EL (cell line): Measurements from ENCODE around the gene SLC7A9.
"Not testable (repeated sequence)": the region's sequence is repeated elsewhere in the genome, so short reads cannot be mapped to it uniquely, and the experiment has no call there.

Experiments
- DNase-seq: peaks from one replicate; pipeline ENCODE4 v3.0.0-alpha.2; 2016

Gene SLC7A9

DNA sequence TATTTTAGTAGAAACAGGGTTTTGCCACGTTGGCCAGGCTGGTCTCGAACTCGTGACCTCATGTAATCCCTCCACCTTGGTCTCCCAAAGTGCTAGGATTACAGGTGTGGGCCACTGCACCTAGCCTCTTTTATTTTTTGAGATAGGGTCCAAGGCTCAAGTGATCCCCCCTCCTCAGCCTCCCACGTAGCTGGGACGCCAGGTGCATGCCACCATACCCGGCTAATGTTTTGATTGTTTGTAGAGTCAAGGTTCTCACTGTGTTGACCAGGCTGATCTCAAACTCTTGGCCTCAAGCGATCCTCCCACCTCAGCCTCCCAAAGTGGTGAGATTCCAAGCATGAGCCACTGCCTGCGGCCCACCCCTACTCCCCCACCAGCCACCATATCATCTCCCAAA, 6.3 kb downstream of the SLC7A9 start:
- no peak for DNase-seq

DNA sequence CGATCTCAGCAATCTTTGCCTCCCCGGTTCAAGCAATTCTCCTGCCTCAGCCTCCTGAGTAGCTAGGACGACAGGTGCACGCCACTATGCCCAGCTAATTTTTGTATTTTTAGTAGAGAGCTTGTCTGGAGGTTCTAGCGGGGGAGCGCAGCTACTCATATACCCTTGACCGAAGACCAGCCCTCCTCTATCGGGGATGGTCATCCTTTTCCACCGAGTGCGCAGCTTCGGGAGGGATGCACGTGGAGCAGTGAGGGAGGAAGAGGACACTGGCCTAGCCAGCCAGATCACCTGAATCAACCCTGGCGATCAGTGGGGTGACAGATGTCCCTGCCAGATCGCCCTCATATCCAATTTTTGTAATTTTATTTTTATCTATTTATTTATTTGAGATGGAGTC, 6.8 kb downstream of the SLC7A9 start:
- no peak for DNase-seq

DNA sequence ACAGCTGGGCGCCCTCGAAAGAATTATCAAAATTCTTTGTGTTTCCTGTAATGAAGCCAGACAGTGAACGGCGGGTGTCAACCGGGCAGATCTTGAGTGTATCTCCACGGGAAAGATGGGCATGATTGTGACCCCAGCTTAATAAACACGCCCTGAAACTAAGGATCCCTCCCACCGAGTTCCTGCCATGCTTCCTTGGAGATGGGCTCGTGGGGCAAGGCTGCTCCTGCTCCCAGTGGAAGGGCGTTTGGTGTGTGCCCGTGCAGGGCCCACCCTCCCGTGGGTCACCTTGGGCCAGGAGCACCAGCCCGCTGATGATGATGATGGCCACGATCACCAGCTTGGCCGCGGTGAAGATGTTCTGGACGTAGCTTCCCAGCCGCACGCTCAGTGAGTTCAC, 7.4 kb downstream of the SLC7A9 start:
- DNase-seq, result no peak

DNA sequence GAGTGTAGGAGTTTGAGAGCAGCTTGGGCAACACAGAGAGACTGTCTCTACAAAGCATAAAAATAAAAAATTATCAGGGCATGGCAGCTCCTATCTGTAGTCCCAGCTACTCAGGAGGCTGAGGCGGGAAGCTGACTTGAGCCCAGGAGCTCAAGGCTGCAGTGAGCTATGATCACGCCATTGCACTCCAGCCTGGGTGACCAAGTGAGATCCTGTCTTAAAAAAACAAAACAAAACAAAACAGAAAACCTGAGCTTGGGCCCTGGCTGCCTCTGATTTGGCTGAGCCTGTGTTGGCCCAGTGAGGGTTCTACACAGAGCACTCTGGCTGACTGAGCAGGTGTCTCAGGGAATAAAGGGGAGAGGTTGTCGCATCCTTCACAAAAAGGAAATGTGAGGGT, 8.0 kb downstream of the SLC7A9 start:
- DNase-seq, result no peak

DNA sequence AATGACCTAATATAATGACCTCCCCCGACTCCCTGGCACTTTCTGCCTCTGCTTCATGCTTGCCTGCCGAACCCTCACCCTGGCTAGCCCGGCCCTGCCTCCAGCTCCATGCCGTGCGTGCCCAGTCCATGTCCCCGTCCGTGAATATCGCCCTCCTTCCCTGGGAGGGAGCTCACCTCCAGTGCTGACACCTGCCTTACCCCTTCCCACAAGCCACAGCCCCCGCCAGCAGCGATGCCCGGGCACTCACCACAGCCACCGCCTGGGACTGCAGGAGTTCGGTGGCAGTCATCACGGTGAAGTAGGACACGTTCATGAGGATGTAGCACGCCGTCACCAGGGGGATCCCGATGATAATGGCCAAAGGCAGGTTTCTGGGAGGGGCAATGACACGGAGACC, 10.0 kb downstream of the SLC7A9 start:
- DNase-seq, result no peak

DNA sequence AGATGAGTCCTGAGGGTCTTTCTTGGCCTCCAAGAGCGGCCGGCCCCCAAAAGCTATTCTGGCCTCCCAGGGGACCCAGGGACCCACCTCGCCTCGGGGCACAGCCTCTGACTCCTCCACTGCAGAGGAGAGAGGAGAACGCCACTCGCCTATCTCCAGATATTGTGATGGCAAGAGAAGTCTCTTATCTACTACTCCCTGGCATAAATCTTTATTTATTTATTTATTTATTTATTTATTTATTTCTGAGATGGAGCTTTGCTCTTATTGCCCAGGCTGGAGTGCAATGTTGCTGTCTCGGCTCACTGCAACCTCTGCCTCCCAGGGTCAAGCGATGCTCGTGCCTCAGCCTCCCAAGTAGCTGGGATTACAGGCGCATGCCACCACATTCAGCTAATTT, 11.0 kb downstream of the SLC7A9 start:
- no peak for DNase-seq

DNA sequence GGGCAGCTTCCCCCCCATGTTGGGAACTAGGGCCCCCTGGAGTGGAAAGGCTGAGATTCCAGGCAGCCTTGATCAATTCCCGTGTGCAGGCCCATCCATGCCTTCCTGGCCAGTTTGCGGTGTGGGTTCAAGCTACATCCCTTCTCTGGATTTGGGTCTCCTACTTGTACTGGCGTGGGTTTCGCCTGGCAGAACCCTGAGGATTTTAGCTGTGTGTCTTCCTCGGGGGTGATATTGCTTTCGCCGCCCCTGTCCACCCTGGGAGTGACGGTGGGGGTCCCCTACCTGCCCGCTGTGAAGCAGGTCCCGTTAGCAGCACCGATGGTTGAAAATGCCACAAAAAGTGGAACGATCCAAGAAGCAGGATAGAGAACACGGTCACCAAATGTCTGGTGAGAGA, 11.4 kb downstream of the SLC7A9 start:
- DNase-seq, result no peak

DNA sequence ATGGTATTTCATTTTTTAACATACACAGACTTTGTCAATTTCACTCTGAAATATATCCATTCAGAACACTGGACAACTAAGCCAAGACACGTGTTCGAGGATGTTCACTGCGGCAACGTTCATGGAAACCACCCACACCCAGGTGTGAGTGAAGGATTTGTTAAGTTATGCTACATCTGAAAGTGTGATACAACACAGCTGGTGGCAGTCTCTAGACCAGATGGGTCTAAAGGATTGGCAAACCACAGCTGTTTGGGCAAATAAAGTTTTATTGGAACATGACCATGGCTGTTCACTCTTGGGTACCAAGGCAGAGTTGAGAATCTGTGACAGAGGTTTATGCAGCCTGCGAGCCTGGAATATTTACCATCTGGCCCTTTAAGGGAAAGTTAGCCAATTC, 12.0 kb downstream of the SLC7A9 start:
- no peak for DNase-seq

DNA sequence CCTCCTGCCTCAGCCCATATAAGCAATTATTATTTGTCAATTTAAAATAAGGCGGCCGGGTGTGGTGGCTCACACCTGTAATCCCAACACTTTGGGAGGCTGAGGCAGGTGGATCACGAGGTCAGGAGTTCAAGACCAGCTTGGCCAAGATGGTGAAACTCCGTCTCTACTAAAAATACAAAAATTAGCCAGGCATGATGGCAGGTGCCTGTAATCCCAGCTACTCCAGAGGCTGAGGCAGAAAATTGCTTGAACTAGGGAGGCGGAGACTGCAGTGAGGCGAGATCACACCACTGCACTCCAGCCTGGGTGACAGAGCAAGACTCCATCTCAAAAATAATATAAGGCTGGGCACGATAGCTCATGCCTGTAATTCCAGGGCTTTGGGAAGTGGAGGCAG, 12.7 kb downstream of the SLC7A9 start:
- DNase-seq, result not testable (repeated sequence)

DNA sequence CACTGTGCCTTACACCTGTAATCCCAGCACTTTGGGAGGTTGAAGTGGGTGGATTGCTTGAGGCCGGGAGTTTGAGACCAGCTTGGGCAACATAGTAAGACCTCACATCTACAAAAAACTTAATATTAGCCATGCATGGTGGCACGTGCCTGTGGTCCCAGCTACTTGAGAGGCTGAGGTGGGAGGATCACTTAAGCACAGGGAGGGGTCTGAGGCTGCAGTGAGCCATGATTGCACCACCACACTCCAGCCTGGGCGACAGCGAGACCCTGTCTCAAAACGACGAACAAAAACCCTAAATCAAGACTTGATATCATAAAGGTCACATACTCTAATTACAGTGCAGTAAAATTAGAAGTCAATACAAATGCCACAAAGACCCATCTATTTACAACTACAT, 17.4 kb downstream of the SLC7A9 start:
- no peak for DNase-seq

DNA sequence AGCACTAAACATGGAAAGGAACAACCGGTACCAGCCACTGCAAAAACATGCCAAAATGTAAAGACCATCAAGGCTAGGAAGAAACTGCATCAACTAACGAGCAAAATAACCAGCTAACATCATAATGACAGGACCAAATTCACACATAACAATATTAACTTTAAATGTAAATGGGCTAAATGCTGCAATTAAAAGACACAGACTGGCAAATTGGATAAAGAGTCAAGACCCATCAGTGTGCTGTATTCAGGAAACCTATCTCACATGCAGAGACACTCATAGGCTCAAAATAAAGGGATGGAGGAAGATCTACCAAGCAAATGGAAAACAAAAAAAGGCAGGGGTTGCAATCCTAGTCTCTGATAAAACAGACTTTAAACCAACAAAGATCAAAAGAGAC, 21.5 kb downstream of the SLC7A9 start:
- DNase-seq, result not testable (repeated sequence)

DNA sequence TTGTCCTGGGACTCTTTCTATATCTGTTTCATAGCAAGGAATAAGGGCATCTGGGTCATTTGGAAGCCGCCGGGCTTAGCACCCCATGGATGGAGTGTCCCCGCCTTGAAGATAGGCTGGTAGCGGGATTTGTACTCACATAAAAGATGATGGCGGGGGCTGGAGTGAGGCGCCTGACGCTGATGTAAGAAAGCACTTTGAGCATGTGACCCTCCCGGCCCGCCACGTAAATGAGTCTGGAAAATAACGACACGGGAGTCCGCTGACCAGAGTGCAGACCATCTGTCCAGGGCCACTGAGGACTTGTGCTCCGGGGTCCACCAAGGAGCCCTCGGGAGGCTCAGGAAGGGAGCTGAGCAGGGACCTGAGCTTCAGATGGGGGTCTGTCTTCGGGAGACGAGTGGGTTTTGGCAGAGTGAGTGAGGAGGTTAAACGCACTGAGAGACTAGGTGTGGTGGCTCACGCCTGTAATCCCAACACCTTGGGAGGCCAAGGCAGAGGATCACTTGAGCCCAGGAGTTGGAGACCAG, 25.8 kb downstream of the SLC7A9 start:
- DNase-seq, result no peak

DNA sequence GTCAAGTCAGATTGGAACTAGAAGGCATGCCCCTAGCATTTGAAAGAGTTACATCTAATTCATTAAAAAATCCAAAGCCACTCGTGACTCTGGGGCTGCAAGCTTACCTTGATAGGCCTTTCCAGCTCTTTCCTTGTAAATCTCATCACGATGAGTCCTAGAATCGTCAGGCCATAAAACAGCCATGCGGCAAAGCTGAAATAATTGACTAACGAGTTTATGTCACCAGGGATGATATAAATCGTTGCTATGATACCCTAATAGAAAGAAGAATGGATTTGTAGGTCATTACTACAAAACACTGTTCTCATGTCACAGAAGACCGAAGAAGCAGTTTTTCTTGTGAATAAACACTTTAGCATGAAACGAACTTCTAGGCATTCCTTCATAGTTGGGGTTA, 27.5 kb downstream of the SLC7A9 start:
- DNase-seq, result no peak

DNA sequence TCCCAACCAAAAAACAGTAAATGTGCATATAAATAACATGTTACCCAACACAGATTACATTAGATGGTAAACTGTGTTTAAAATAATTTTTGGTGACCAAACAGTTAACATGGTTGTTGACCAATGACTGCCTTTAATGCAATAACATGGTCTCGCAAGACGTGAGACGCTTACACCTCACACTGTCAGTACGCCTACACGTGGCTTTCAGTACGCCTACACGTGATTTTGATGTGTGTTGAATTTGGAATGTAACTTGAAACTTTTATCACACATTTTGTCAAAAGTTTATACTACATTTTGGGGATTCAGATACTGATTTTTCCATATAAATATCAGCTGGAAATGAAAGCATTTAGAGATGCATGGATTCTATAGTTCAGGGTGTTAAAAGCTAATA, 32.0 kb downstream of the SLC7A9 start:
- DNase-seq, result no peak

DNA sequence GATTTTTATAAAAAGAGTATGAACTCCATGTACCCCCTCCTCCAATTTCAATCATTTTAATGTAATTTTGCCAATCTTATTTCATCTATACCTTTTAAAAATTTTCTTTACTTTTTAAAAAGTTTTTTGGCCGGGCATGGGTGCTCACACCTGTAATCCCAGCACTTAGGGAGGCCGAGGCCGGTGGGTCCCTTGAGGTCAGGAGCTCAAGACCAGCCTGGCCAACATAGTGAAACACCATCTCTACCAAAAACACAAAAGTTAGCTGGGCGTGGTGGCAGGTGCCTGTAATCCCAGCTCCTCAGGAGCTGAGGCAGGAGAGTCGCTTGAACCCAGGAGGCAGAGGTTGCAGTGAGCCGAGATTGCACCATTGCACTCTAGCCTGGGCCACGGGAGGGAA, 36.2 kb downstream of the SLC7A9 start:
- not testable (repeated sequence) for DNase-seq

DNA sequence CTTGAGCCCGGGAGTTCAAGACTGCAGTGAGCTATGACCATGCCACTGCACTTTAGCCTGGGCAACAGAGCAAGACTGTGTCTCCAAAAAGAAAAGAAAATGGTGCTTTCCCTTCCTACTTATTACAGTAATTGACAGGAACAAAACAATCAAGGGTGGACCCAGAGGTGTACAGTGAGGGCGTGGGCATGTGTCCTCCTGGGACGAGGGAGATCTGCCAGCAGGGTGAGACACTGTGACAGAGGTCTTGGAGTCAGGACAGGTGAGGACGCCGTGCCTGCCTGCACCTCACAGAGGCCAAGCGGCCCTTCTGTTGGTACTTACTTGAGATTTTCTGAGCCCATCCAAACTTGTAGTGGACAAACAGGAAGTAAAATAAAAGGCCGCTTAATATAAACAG, 36.7 kb downstream of the SLC7A9 start:
- not testable (repeated sequence) for DNase-seq

DNA sequence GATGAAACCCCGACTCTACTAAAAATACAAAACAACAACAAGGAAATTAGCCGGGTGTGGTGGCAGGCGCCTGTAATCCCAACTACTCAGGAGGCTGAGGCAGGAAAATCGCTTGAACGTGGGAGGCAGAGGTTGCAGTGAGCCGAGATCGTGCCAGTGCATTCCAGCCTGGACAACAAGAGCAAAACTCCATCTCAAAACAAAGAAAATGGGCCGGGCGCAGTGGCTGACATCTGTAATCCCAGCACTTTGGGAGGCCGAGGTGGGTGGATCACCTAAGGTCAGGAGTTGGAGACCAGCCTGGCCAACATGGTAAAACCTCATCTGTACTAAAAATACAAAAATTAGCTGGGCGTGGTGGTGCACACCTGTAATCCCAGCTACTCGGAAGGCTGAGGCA, 37.5 kb downstream of the SLC7A9 start:
- DNase-seq, result not testable (repeated sequence)

DNA sequence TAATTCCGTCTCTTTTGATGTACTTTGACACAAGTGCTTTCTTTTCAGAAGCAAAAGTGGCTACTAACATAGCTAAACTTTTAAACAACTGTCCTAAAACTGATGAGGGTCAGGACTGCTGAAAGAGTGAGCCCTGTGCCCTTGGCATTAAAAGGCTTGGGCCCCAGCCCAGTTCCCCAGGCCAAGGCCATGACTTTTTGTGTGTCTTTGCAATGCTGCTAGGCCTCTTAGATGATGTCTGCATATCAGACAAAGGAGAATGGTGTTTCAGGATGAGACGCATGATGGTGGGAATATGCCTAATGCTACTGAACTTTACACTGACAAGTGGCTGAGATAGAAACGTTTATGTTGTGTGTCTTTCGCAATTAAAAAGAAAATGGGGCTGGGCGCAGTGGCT, 38.0 kb downstream of the SLC7A9 start:
- no peak for DNase-seq

DNA sequence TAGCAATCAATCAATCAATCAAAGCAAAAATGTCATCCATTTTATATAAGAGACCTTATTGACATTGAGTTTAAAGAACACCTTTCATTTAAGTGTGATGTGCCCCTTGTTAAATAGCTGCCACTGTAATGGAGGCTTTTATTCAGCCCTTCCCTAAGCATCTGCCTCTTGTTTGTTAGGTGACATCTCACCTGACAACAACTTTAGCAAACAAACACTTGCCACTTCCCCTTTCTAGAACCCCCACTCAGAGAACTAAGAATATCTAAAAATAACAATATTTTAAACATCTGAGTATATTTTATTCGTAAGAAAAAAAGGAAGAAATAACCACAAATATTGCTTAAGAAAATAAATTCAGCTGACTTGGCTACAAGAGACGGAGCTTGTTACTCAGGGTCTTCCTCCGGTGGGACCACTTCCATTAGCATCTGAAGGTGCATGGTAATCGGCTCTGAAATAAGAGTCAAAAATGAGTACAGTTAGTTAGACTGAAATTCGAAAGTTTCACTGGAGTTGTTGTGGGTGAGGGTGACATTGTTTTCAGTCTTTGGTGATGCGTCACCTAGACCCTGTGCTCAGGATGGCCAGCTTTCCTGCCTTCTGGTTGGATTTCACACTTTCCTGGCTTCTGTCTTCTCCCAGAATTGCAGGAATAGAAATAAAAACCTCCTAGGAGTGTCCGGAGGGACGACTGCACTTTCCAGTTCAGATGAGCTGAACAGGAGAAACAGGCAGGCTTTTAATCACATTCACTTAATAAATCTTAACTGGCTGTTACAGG, 39.1 kb downstream of the SLC7A9 start:
- DNase-seq, result peak; percentile 90

DNA sequence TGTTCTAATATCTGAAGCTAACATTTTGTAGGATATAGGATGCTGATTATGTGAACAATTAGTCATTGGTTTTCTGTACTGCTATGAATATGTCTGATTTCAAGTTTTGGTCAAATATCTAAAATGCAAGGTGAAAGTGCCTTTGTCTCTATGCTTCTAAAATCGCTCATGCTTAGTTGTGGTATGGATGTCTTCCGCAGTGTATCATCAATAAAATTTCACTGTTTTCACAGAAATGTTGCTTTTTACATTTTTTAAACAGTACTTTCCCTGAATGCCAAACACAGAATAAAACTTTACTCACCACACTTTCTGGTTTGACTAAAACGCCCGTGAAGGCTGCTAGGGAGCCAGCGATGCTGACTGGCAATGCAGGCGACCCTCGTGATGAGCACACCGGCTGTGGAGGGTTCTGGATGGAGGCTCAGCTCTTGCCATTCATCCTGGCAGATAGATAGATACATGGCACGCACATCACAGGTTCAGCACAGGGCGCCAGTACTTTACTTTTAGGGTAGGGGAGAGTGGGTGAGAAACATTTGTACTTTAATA, 40.1 kb downstream of the SLC7A9 start:
- DNase-seq, result no peak

DNA sequence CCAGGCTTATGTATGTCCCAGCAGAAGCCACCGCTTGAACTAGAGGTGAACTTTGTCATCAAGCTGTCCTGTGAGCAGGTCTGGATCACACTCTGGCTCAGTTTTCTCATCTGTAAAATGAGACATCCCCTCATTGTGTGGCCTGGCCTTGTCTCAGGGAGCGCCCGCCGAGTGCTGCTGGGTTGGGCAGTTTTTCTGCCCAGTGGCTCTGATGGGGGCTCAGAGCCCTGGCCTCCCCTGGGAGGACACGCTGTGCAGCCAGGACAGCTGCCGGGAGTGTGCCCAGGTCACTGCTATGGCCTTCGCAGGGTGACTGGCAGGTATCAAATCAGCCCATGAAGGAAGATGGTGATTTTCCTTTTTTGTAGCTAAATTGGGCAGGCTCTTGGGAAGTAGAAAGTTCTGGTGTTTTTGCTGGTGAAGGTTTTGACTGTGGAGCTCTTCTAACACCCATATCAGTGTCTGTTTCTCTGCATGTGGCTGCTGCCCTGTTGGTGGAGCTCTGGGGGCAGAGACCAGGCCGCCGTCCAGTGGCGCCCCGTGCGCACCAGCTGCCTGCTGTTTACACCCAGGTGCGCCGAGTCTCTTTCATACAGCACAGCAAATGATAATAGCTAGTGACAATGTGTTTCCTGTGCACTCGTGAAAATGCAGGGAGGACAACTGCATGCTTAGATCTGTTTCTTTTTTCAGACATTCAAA, 40.8 kb downstream of the SLC7A9 start:
- DNase-seq, result no peak

DNA sequence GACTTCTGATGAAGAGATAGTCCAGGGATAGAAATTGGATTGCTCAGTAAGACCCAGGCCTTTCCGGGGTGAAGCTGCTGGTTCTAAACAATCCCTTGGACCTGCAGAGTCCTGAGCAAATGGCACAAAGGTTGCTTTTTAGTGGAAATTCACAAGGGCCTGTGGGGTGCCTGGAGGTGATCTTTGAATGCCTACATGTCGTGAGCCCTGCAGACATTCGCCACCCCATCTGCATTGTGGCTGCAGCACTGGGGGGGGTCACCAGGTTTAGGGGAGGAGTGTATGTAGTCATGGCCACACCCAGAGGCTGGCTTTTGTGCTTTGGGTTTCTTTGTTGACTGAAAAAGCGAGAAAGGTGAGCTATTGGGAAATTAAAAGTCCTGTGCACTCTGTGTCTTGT, 41.4 kb downstream of the SLC7A9 start:
- DNase-seq, result no peak

DNA sequence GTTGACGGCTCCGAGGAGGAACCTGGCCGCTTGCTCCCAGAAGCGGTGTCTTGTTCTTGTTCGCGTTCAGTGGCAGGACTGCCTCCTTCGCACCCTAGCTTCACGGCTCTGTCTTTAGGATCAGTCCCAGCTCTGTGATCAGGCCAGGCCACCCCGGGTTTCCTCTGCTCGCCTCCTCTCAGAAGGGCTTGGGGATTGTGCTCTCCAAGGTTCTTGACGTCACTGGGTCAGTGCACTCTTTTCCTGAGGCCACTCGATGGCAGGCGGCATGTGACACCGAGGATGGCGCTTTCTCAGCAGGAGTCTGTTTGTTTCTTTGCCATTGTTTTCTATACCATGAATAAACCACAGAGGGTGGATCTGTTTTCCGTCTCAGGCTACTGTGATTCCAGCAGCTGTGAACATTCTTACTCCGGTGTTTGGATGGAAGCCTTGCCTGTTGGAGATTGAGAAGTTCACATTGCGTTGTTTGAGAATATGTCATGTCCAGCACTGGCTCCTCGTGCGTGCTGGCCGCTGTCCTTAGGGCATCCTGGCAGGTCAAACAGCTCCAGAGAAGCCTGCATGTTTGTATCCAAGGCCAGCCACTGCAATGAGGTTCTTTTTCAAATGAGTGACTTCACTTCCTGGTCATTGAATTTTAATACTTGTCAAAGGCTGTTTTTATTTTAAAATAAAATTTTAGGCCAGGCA, 44.5 kb downstream of the SLC7A9 start:
- no peak for DNase-seq
